Measurements from ENCODE around the gene GNAS-AS1.

Gene GNAS-AS1

DNA sequence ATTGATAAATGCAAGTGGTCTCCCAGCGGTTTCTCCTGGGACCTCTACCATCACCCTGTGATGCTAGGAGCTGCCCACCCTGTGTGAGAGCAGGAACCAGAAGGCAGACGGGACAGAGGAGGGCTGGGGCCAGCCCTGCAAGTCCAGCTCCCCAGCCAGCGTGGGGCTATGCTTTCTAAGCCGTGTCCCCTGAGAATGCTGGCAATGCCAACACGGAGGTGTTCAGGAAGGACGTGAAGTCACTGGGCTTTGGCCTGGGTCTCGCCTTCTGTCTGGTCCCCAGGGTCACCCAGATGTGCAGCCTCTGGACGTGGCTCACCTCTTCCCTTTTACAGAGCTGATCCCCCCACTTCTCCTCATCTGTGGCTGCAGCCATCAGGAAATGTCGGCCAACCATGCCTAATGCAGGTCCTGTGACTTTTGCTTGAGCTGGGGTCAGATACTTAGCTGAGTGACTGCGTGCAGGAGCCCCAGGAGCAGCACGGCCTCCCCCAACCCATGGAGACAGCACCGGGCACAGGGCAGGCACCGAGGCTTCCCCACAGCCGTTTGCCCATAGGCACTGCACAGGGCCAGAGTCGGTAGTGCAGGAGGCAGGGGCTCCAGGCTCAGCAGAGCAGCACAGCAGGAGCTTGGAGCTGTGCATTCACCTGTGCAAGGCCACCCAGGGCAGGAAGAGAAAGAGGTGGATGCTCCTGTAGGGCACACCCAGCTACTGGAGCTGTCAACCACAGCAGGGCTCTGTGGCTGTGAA lies 66.2 kb downstream of the GNAS-AS1 start:
- DNase-seq, result no peak

DNA sequence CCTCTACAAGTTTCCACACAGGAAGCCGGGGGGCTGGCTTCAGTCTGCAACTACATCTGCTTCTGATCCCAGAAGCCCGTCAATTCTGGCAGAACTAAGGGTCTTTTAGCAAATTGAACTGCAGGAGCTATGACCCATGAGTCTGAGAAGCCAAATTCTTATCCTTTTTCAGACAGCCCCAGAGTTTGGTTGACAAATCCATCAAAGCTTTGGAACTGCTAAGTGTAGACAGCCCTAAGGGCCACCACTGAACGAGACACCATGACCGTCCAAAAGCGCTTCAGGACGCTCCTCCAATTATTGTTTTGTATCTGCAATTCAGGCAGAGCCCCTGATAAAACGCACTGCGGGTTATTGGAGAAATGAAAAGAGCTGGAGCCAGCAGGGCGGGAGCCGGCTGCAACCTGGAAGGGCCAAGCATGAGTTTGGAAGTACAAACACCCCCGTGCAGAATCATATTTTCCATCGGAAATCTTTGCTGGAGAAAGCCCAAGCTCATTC lies 67.1 kb downstream of the GNAS-AS1 start:
- DNase-seq, result no peak

DNA sequence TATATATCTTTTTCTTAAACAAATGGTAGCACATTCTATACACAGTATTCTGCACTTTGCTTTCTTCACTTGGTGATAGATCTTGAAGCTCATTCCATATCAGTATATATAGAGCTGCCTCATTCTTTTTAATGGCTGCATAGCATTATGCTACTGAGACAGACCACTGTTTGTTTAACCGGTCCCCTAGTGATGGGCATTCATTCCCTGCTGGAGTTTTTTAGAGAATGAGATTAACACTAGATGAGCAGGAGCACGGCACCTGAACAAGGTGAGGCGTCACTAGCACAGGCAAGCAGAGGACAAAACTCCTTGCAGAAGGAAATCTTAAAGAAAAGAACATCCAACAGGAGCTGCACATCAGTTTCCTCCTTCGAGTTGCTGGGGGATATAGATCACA lies 69.6 kb downstream of the GNAS-AS1 start:
- no peak for DNase-seq

DNA sequence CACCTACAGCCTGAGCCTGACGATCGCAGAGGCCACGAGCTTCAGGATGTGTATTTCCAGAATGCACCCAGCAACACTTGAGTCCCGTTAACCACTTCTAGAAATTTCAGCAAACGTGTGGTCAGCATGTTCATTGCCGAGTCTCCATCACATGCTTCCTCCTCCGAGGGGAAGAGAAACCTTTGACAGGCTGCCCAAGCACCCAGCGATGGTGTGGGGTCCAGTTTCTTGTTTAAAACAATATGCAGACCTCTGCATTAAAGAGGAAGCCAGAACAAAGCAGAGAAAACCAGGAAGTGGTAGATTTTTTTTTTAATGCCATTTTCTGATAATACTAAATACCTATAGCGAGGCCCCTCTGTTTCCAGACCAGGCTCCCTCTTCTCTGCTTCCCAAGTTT lies 71.9 kb downstream of the GNAS-AS1 start:
- peak in 2 of 56 donors; percentile 16 to 20 for DNase-seq

DNA sequence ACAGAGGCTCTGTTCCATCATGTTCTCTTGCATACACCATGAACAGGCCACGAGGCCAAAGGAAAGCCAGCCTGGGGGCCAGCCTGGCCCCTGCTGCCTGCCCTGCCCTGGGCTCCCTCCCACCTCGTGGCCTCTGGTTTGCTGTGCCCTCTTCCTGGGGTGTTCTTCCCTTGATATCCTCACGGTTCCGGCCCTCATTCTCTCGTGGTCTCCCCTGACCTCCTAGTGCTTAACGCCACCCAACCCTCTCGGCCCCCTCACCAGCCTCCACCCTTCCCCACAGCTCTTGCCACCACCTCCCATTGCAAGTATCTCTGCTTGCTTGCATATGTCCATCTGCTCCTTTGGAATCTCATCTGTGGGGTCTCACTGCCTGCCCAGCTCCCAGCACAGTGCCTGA lies 73.0 kb downstream of the GNAS-AS1 start:
- DNase-seq, result no peak

DNA sequence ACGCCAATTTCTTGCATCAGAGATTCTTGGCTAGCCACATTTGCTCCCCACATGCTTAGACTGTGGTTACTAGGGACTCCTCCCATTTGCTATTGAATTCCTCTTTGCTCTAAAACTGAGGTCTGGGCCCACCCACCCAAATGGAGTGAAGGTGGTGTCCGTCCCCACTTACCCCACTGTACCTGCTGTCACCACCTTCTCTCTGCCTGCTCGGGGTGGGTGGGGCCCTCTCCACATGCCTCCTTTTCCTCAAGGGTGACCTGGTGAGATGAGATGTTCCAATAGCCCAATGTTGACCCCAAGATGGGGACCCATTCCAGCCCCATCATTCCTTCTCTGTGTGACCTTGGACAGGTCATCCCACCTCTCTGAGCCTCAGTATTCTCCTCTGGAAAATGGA lies 74.6 kb downstream of the GNAS-AS1 start:
- no peak for DNase-seq

DNA sequence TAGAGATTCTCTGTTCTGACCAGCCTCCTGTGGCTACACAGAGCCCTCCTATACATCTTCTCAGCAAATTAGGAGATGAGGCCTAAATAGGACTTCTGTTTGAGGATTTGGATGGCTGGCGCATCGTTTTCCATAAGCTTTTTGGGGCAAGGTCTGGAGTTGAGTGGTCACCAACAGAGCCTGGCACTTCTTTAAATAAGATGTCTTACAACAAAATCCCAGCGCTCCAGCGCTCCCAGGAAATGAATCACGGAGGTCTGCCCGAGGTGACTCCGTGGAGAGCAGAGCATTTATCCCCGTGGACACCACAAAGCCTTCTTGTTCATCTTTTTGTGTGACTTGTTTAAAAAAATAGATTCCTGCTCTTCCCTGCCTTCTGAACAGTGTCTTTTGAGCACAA lies 75.3 kb downstream of the GNAS-AS1 start:
- peak in 2 of 56 donors; percentile 2 to 16 for DNase-seq

DNA sequence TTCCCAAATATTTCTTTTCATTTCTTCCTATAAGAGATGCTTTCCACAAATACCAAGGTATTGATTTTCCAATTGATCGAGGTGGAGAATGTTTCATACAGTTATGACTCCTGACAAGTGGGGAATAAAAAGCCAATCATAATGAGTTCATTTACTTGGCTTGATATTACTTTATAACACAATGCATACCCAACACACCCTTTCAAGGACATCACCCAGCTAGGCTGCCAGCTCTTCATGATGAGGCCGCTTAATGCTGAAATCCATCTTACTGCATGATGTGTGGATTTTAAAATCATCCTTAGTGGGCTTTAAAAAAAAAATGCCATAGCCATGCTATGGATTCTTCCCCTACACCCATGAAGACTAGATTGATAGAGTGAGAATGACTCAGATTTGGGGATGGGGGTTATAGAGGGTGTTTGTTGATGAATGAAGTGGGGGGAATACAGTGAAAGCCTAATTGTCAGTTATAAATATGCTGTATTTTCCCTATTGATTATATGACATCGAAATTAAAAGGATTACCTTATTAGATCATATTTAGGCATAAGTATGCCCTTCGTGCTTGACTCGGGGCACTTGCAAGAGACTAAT lies 75.9 kb downstream of the GNAS-AS1 start:
- no peak for DNase-seq

DNA sequence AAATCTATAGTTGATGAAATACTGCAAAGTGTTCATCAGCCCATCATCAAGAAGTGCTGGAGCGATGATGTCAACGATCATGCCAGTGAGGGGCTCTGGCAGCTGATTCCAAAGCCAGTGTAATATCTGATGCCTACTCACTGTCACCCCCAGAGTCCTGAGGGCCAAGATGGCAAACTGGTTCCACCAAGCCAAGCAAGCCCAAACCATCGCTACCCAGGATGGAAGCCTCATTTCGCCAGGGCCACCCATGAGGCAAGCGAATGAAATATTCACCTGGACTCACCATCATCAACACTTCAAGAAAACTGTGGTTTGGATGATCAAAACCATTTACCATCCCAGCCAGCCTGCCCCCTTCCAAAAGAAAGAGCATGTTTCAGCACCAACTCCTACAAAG lies 76.5 kb downstream of the GNAS-AS1 start:
- DNase-seq, result no peak

DNA sequence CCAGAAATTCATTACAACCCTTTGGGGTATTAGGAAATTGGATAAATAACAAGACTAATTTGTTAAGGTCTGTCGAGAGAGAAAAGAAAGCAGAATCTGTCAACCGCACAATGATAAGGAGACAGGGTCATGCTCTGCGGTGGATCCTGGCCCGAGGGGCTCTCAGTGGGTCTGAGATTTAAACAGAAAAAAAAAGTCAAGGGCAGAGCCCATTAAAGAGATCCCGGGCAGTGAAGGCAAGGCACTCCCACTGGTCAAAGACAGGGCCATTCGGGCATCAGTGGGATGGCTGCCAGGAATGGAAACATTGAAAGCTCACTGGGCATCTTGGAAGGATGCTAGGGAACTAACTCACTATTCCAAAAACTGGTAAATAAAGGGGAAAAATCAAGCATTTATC lies 77.9 kb downstream of the GNAS-AS1 start:
- no peak for DNase-seq

Data from amygdala (tissue), 56 donors.